Middle frontal gyrus (tissue), 1 donor: ENCODE data around the gene SNAP29.
A peak's percentile ranks its signal among the peaks of the same experiment; 100 is the strongest.
"Not testable (repeated sequence)": the region's sequence is repeated elsewhere in the genome, so short reads cannot be mapped to it uniquely, and the experiment has no call there.

Source experiments
- DNase-seq: peaks from one replicate; pipeline ENCODE4 v3.0.0-alpha.2; 2015; ENCODE audit warnings: low spot score; ENCODE audit errors: extremely low spot score

SNAP29 gene

DNA sequence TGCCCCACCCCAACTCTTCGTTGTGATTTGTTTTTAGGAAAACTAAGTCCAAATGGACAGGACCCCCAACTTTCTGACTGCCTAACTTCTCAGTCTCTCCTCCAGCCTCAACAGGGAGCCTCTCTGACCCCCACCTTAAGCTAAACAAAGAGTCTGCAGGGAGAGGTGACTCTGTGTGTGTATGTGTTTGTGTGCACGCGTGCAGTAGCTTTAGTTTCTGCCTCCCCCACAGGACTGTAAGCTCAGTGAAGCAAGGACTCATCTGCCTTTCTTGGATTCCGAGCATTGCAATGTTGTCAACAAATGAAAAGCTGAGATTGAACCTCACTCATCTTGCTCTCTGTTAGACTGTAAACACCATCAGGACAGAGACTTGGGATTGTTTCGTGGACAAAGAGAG, 7.9 kb downstream of the SNAP29 start:
- no peak for DNase-seq

DNA sequence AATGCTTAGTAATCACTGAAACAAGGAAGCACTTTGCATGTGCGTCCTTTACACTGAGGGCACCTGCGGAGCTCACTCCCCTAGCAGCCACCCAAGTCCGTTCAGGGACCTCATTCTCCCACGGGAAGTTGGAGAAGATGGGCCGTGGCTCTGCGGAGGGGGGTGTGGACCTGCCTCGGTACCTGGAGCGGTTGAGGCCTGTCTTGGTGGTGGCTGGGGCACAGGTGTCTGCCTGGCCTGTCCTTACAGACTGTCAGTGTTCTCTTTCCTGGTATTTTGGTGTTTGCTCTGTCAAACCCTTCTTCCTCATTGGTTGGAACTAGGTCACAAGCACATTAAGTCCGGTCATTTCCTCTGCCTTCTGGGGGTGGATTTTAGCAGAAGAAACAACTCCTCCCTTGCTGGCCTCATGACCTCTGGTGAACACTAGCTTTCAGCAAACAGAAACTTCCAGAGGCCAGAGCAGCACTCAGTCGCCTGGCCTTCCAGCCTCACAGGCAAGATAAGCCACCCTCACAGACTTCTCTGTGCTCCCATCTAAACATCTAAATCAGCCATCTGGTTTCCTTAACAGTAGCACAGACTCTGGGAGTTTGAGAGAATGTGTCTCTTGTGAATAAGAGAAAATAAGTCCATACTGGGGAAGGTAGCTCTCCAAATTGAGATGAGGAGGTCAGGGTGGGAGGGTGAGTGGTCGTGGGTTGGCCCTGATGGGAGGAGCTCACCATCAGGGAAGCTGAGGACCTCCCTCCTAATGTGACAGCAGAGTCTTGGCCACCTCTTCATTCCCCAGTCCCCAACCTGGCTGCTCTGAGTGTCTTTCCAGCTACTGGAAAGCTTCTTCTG, 8.6 kb downstream of the SNAP29 start:
- no peak for DNase-seq

DNA sequence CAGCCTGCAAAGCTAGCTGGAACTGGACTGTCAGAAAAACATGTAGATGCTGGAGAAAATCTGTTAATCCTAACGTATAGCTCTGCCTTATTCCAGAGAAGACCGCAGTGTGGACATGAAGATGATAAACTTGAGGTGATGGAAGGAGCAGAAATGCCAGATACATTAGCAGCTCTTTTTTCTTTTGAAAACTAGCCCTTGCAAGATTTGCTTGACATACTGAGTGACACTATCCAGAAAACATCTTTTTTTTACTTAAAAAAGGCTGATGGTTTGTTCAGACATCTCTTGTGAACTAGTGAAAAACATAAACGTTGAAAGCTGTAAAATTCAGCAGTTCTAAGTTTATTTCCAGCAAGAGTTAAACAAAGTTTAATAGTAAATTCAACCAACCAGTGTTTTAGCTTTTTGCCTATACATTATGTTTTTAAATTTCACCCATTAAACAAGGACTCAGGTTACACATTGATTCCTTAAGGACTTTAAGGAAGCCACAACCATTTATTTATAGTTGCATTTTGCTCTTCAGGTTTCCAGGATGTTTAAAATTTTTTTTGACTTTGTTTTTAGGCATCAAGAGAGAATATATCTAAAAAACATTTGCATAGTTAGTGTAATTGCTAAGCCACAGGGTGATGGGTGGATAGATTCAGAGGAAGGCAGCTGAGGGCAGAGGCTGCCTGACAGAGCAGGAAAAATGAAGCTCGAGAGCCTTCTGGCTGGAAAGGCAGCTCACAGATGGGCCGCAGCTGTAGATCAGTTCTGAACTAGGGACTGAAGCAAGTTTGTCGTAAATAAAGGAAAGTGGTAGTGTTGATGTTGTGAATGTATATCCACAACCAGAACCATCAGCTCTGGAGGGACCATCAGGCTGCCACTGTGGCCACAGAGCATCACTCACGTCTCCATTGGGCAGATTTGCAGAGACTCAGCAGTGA, 9.5 kb downstream of the SNAP29 start:
- DNase-seq: no peak

GRCh38 chr22:20869234-20869633, 10.4 kb downstream of the SNAP29 start:
- DNase-seq: no peak

DNA sequence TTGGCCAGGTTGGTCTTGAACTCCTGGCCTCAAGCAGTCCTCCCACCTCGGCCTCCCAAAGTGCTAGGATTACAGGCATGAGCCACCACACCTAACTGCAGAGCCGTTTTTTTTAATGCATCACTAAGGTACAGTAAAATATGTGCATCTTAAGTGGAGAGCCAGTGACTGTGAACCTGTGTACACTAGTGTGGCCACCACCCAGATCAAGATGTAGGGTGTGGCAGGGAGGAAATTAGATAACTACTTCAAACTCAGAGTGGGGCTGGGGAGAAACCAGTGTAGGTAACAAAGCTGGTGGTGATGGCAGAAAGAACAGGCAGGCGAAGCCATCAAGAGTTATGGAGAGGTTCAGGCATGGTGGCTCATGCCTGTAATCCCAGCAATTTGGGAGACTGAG, 14.4 kb downstream of the SNAP29 start:
- no peak for DNase-seq

DNA sequence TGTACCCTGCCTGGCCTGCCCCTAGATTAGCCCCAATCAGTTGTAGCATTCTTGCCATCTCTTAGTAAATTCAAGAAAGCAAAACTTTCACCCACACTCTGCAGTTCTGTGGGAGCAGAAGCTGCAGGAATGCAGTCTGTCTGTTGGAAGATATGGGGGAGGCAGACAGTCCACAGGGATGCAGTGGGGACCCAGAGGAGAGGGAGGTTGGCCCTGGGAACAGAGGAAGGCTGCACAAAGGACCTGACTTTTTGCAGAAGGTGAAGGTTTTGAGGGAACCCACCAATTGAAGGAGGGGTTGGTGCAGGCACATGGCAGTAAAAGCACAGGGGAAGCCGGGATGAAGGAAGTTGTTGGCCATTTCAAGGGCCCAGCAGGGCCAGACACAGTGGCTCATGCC, 16.5 kb downstream of the SNAP29 start:
- no peak for DNase-seq

GRCh38 chr22:20877715-20878114, 18.9 kb downstream of the SNAP29 start:
- DNase-seq: no peak

DNA sequence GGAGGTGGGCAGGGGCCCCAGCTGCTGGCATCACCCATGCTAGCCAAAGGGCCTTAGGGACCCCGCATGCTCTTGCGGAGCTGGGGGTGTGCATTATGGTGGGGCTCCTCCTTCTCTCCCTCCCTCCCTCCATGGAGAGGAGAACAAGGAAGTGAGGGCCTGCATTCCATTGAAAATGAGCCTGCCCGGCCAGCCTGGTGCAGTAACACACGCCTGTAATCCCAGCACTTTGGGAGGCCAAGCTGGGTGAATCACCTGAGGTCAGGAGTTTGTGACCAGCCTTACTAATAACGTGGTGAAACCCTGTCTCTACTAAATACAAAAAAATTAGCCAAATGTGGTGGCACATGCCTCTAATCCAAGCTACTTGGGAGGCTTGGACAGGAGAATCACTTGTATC, 22.4 kb downstream of the SNAP29 start:
- no peak for DNase-seq

DNA sequence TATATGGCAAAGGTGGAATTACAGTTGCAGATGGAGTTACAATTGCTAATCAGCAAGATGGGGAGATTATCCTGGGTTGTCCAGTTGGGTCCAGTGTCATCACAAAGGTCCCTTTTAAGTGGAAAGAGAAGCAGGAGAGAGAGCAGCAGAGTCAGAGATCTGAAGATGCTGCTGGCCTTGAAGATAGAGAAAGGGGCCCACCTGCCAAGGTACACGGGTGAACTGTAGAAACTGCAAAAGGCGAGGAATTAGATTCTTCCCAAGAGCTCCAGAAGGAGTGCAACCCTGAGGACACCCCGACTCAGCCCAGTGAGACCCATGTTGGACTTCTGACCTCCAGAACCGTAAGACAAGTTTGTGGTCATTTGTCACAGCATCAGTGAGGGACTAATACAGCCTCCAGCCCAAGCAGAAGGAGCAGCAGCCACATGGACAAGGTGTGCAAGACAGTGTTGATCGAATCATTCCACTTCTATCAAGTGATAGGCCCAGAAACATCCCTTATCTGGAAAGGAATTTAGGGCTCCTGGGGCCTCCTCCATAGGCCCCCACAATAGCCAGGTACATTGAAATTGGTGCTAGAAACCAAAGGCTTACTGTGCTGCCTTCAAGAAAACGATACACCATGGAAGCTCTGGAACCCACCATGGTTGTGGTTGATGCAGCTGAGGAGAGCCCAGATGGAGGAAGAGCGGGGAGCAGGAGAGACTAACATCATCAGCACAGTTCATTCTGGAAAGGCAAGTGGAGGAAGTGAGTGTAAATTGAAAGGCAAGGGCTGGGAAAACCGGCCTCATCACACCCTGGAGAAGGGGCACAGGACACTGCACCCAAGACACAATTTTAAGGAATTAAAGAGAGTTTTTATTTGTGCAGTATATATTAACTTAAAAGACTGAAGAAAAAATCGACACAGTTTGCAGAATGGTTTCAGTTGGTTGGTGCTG, 23.3 kb downstream of the SNAP29 start:
- no peak for DNase-seq

GRCh38 chr22:20882855-20883254, 24.0 kb downstream of the SNAP29 start:
- DNase-seq: no peak

DNA sequence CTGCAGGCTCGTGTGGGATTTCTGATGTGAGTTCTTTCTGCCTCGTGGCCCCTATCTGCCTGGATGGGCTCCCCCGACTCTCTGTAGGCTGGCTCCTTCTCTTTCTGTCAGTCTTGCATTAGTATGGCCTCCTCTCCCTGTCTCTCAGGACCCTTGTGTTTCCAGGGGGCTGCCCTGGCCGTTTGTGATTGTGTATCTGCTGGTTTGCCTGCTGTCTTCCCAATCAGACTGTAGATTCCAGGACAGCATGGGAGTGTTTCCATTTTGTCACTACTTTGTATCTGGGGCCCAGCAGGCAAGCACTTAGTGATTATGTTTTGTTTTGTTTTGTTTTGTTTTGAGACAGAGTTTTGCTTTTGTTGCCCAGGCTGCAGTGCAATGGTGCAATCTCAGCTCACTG, 25.6 kb downstream of the SNAP29 start:
- no peak for DNase-seq

DNA sequence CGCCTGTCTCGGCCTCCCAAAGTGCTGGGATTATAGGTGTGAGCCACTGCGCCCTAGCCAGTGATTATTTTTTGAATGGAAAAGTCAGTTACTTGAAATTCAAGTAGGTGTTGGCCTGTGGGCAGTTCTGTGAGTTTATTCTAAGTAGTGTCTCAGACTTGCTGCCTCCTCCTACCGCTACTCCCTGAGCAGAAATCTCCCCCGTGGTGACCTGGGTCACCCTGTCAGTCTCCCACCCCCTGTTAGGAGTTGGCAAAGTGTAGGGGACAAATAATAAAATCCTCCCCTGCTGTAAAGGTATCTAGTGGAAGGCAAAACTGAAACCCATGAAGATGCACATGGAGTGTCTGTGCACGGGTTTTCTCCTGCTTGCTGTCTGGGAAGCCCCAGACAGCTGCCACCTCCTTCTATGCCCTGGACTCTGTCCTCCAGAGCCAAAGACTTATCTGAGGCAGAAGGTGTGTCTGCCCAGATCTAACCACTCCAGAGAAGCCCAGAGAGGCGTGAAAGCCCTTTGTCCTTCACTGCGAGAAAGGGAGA, 26.3 kb downstream of the SNAP29 start:
- no peak for DNase-seq

DNA sequence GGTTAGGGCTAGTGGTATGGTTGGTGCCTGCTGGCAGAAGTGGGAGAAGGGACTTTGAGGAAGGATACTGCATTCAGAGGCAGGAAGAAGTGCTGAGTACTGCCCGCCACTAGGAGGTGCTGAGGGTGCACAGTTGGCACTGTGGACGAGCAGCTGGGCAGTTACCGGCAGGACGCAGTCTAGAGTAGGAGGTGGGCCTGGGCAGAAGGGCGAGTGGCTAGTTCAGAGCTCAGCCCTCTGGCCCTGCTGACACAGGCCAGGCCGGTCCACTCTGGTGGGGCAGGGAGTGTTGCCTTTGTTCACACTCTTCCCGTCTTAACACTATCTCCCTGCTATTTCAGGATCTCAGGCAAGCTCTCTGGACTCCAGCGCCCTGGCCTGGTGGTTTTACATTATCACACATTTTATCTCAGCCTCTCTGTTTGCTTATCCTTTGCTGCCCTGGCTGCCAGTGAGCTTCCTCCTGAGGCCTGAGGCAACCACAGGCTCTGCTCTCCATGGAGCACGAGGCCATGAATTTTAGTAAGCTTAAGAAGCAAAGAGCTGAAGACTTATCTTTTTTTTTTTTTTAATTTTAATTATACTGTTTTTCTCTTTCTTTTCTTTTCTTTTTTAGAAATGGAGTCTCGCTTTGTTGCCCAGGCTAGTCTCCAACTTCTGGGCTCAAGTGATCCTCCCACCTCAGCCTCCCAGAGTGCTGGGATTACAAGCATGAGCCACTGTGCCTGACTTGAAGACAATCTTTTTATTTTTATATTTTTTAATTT, 26.9 kb downstream of the SNAP29 start:
- DNase-seq: peak; percentile 54

- DNase-seq: no peak
Observed at GRCh38 chr22:20887375-20887774, 28.6 kb downstream of the SNAP29 start.

GRCh38 chr22:20889025-20889704, 30.4 kb downstream of the SNAP29 start:
- DNase-seq: no peak

- no peak for DNase-seq
Observed at GRCh38 chr22:20889904-20890540, 31.2 kb downstream of the SNAP29 start.

- no peak for DNase-seq
Observed at GRCh38 chr22:20890975-20891374, 32.2 kb downstream of the SNAP29 start.

- not testable (repeated sequence) for DNase-seq
Observed at GRCh38 chr22:20897737-20898136, 38.9 kb downstream of the SNAP29 start.

- no peak for DNase-seq
Observed at GRCh38 chr22:20899827-20900423, 41.1 kb downstream of the SNAP29 start.
